AG10803 (cell line): Measurements from ENCODE around the gene DRD4.

Experiments used
- DNase-seq: peaks from one replicate; pipeline ENCODE4 v3.0.0; 2010; ENCODE audit warnings: low read depth
- H3K4me3 ChIP-seq: 2 replicates; pipeline ENCODE4 v1.5.1; 2011; ENCODE audit warnings: mild to moderate bottlenecking, low read length, control low read depth
- CTCF ChIP-seq: conservative IDR thresholded peaks from 2 replicates; pipeline ENCODE4 v1.5.1; 2011; ENCODE audit warnings: mild to moderate bottlenecking, low read length, control low read depth, inconsistent platforms

DRD4 gene

GRCh38 chr11:639332-639955, 2.4 kb downstream of the DRD4 start:
- DNase-seq = no peak
- no peak overlapping the region for H3K4me3 ChIP-seq
- TF ChIP-seq CTCF = no peak

GRCh38 chr11:640021-640706, 3.1 kb downstream of the DRD4 start:
- no peak overlapping the region for H3K4me3 ChIP-seq
- no peak for DNase-seq
- no peak for TF ChIP-seq CTCF

- H3K4me3 ChIP-seq = no peak overlapping the region
- DNase-seq = no peak
- TF ChIP-seq CTCF = no peak
Measured at GRCh38 chr11:641806-642370, 4.8 kb downstream of the DRD4 start.

GRCh38 chr11:643366-643765, 6.3 kb downstream of the DRD4 start:
- no peak for DNase-seq
- no peak overlapping the region for H3K4me3 ChIP-seq
- TF ChIP-seq CTCF = no peak

- H3K4me3 ChIP-seq = no peak overlapping the region
- DNase-seq = no peak
- TF ChIP-seq CTCF = no peak
Measured at GRCh38 chr11:643849-644738, 7.0 kb downstream of the DRD4 start.

GRCh38 chr11:645536-645935, 8.5 kb downstream of the DRD4 start:
- no peak for TF ChIP-seq CTCF
- DNase-seq = no peak
- no peak overlapping the region for H3K4me3 ChIP-seq
